NCI-H2227 treated with DMSO at 0.1 percent for 48 hours (cell line): ENCODE results near the gene MZF1.

ENCODE experiments used
- DNase-seq: peaks from one replicate; lab custom pipeline; 2025; lab: John Stamatoyannopoulos, UW

The MZF1 gene

GRCh38 chr19:58569943-58570670, 3.0 kb downstream of the MZF1 start:
- no peak for DNase-seq

- no peak for DNase-seq
These were observed 3.8 kb downstream of the MZF1 start for GRCh38 chr19:58569191-58569942.

GRCh38 chr19:58568453-58569130, 4.5 kb downstream of the MZF1 start:
- DNase-seq = no peak

GRCh38 chr19:58566989-58567388, 6.1 kb downstream of the MZF1 start:
- DNase-seq = no peak

- no peak for DNase-seq
These were observed 9.3 kb downstream of the MZF1 start for GRCh38 chr19:58563823-58564222.

GRCh38 chr19:58563034-58563573, 10.0 kb downstream of the MZF1 start:
- no peak for DNase-seq

GRCh38 chr19:58562122-58563033, 10.8 kb downstream of the MZF1 start:
- no peak for DNase-seq

GRCh38 chr19:58561373-58562121, 11.6 kb downstream of the MZF1 start:
- no peak for DNase-seq

GRCh38 chr19:58560921-58561320, 12.2 kb downstream of the MZF1 start:
- DNase-seq = no peak

GRCh38 chr19:58560007-58560887, 12.9 kb downstream of the MZF1 start:
- DNase-seq = no peak

GRCh38 chr19:58559275-58560006, 13.7 kb downstream of the MZF1 start:
- DNase-seq = no peak

GRCh38 chr19:58558623-58559274, 14.4 kb downstream of the MZF1 start:
- DNase-seq = no peak

GRCh38 chr19:58558066-58558622, 15.0 kb downstream of the MZF1 start, which contains the start of gene UBE2M:
TSS of gene UBE2M (minus strand) at chr19:58558611. CDS start at chr19:58558381, 230 bp downstream.
- no peak for DNase-seq

- no peak for DNase-seq
These were observed 15.7 kb downstream of the MZF1 start for GRCh38 chr19:58557221-58558065.

GRCh38 chr19:58556622-58557220, 16.4 kb downstream of the MZF1 start:
- DNase-seq = no peak

- DNase-seq = no peak
These were observed 17.1 kb downstream of the MZF1 start for GRCh38 chr19:58555920-58556621.
